Bronchial epithelial cell (primary cell): ENCODE measurements around the gene ADAMTS17. TPM values are rescaled to one million over a fixed set of nuclear protein-coding genes. Genes with fewer than 3 reads are reported as not detected.

Experiments used
- DNase-seq: peaks from one replicate; pipeline ENCODE4 v3.0.0-alpha.2; 2010; ENCODE audit warnings: low read depth
- FAIRE-seq: peaks from 2 replicates; lab custom pipeline; 2011; peaks lifted over from hg19 to GRCh38; lab: Jason Lieb, UNC
- H3K27me3 ChIP-seq: 2 replicates; pipeline ENCODE4 v1.5.1; 2011; ENCODE audit warnings: low read length; ENCODE audit not compliant: control insufficient read depth, insufficient read depth
- H3K36me3 ChIP-seq: 2 replicates; pipeline ENCODE4 v1.5.1; 2011; ENCODE audit warnings: low read length; ENCODE audit not compliant: control insufficient read depth, insufficient read depth
- H3K4me3 ChIP-seq: 2 replicates; pipeline ENCODE4 v1.5.1; 2011; ENCODE audit warnings: mild to moderate bottlenecking, low read depth, low read length, control low read depth
- CTCF ChIP-seq: IDR thresholded peaks from 2 replicates; pipeline ENCODE4 v1.5.1; 2011; ENCODE audit warnings: mild to moderate bottlenecking, moderate library complexity, low read length, control low read depth, inconsistent platforms; ENCODE audit not compliant: insufficient read depth, severe bottlenecking
- total RNA-seq: library from RNA; depleted of rRNA; stranded (reverse); fragments of >200 nt; gene quantifications from 2 replicates; pipeline ENCODE4 v1.2.1, GENCODE V29; 2014

The ADAMTS17 gene
- total RNA-seq, 1 donor from 2014 or later = 1.1 TPM

GRCh38 chr15:99954361-99955180, 387.2 kb downstream of the ADAMTS17 start:
- no peaks in the 10 kb centered on the region for H3K36me3 ChIP-seq
- H3K27me3 ChIP-seq = no peaks in the 10 kb centered on the region
- TF ChIP-seq CTCF = no peak
- H3K4me3 ChIP-seq = no peak overlapping the region
- no peak for FAIRE-seq
- DNase-seq = no peak

GRCh38 chr15:99953886-99954285, 387.9 kb downstream of the ADAMTS17 start:
- no peaks in the 10 kb centered on the region for H3K27me3 ChIP-seq
- FAIRE-seq (no peak), DNase-seq (no peak)
- H3K4me3 ChIP-seq = no peak overlapping the region
- H3K36me3 ChIP-seq = no peaks in the 10 kb centered on the region
- no peak for TF ChIP-seq CTCF

- FAIRE-seq (no peak), DNase-seq (no peak)
- no peaks in the 10 kb centered on the region for H3K36me3 ChIP-seq
- H3K4me3 ChIP-seq = no peak overlapping the region
- TF ChIP-seq CTCF = no peak
- H3K27me3 ChIP-seq = no peaks in the 10 kb centered on the region
These were observed 390.3 kb downstream of the ADAMTS17 start for GRCh38 chr15:99951511-99951910.

- no peak for DNase-seq
- no peak for TF ChIP-seq CTCF
- Histone ChIP-seq H3K4me3 (no peak overlapping the region), H3K27me3 (no peaks in the 10 kb centered on the region), H3K36me3 (no peaks in the 10 kb centered on the region)
- FAIRE-seq = peak; percentile 58
These were observed 397.6 kb downstream of the ADAMTS17 start for GRCh38 chr15:99944131-99944530.

- no peaks in the 10 kb centered on the region for H3K27me3 ChIP-seq
- peak; percentile 55 for FAIRE-seq
- TF ChIP-seq CTCF = no peak
- DNase-seq = no peak
- H3K4me3 ChIP-seq = no peak overlapping the region
- H3K36me3 ChIP-seq = no peaks in the 10 kb centered on the region
These were observed 398.3 kb downstream of the ADAMTS17 start for GRCh38 chr15:99943466-99943865.
